NCI-H510A (cell line): ENCODE data around the gene SLC23A1.

Source experiments
- DNase-seq: peaks from one replicate; lab custom pipeline; 2025; lab: John Stamatoyannopoulos, UW

The SLC23A1 gene

GRCh38 chr5:139407517-139407916 is 24.4 kb upstream of the SLC23A1 start:
- no peak for DNase-seq

GRCh38 chr5:139406963-139407362 is 23.9 kb upstream of the SLC23A1 start:
- no peak for DNase-seq

GRCh38 chr5:139404484-139404840 is 21.4 kb upstream of the SLC23A1 start:
- DNase-seq = no peak

- peak; percentile 92 for DNase-seq
Observed at GRCh38 chr5:139403787-139404483, 20.8 kb upstream of the SLC23A1 start, which contains the start of gene SPATA24. Gene SPATA24 (minus strand): TSS chr5:139404089. CDS start chr5:139404060, 29 bp downstream.

GRCh38 chr5:139403418-139403786 is 20.3 kb upstream of the SLC23A1 start:
- DNase-seq = no peak

- no peak for DNase-seq
Observed at GRCh38 chr5:139402561-139403158, 19.6 kb upstream of the SLC23A1 start.

GRCh38 chr5:139401546-139401945 is 18.4 kb upstream of the SLC23A1 start:
- DNase-seq = no peak

GRCh38 chr5:139399501-139400121 is 16.5 kb upstream of the SLC23A1 start:
- no peak for DNase-seq

GRCh38 chr5:139397921-139398320 is 14.8 kb upstream of the SLC23A1 start:
- DNase-seq = no peak

GRCh38 chr5:139396691-139397090 is 13.6 kb upstream of the SLC23A1 start:
- DNase-seq = no peak

GRCh38 chr5:139395844-139396640 is 12.9 kb upstream of the SLC23A1 start:
- DNase-seq = no peak

- DNase-seq = no peak
Observed at GRCh38 chr5:139394654-139395566, 11.8 kb upstream of the SLC23A1 start, which contains the start of gene PROB1. Gene PROB1 (minus strand): TSS chr5:139395104. CDS start chr5:139395081, 23 bp downstream.

- DNase-seq = no peak
Observed at GRCh38 chr5:139394123-139394653, 11.1 kb upstream of the SLC23A1 start.

GRCh38 chr5:139393497-139394122 is 10.5 kb upstream of the SLC23A1 start:
- no peak for DNase-seq

GRCh38 chr5:139392678-139393496 is 9.8 kb upstream of the SLC23A1 start:
- DNase-seq = peak; percentile 52

GRCh38 chr5:139392324-139392677 is 9.2 kb upstream of the SLC23A1 start:
- DNase-seq = no peak

- no peak for DNase-seq
Observed at GRCh38 chr5:139391570-139392323, 8.7 kb upstream of the SLC23A1 start.

- no peak for DNase-seq
Observed at GRCh38 chr5:139390639-139391569, 7.8 kb upstream of the SLC23A1 start.
